Measurements from ENCODE around the gene PLA2G2F.

PLA2G2F gene

GRCh38 chr1:20115479-20115878 lies 23.6 kb upstream of the PLA2G2F start:
- Mint-ChIP-seq H3K27ac (no peak overlapping the region), H3K36me3 (ENCODE audit: low read depth) (no peaks in the 10 kb centered on the region), H3K4me3 (no peak overlapping the region), H3K27me3 (ENCODE audit: low read depth) (peaks cover 19% of the 10 kb centered on the region), H3K4me1 (no peaks in the 10 kb centered on the region), H3K9me3 (no peaks in the 10 kb centered on the region)
- no peak for TF ChIP-seq CTCF (IDR thresholded peaks at IDR 0.05; ENCODE audit: unreplicated experiment in 3 of 3)

- no peak for TF ChIP-seq CTCF (IDR thresholded peaks at IDR 0.05; ENCODE audit: unreplicated experiment in 3 of 3)
- peaks cover 19% of the 10 kb centered on the region for H3K27me3 Mint-ChIP-seq (ENCODE audit: low read depth)
These were observed 23.2 kb upstream of the PLA2G2F start for GRCh38 chr1:20115916-20116315.

GRCh38 chr1:20117236-20117635 lies 21.9 kb upstream of the PLA2G2F start:
- Mint-ChIP-seq H3K36me3 (ENCODE audit: low read depth) (no peaks in the 10 kb centered on the region), H3K4me3 (no peak overlapping the region), H3K27ac (no peak overlapping the region), H3K27me3 (ENCODE audit: low read depth) (peaks cover 30% of the 10 kb centered on the region), H3K9me3 (no peaks in the 10 kb centered on the region), H3K4me1 (no peaks in the 10 kb centered on the region)
- TF ChIP-seq CTCF (IDR thresholded peaks at IDR 0.05; ENCODE audit: unreplicated experiment in 3 of 3), result no peak

More at GRCh38 chr1:20115916-20116315, 23.2 kb upstream of the PLA2G2F start:
- H3K27ac Mint-ChIP-seq, result no peak overlapping the region
- H3K4me3 Mint-ChIP-seq, result no peak overlapping the region
- no peaks in the 10 kb centered on the region for H3K36me3 Mint-ChIP-seq (ENCODE audit: low read depth)
- no peaks in the 10 kb centered on the region for H3K4me1 Mint-ChIP-seq
- H3K9me3 Mint-ChIP-seq, result no peaks in the 10 kb centered on the region

GRCh38 chr1:20119347-20119746 lies 19.8 kb upstream of the PLA2G2F start, which contains the start of gene PLA2G2D:
Gene PLA2G2D (minus strand): TSS chr1:20119536. CDS start chr1:20119498, 38 bp downstream.
- H3K4me3 Mint-ChIP-seq, result no peak within 1 kb of the TSS
- no peaks in the 10 kb centered on the region for H3K36me3 Mint-ChIP-seq (ENCODE audit: low read depth)
- no peak for TF ChIP-seq CTCF (IDR thresholded peaks at IDR 0.05; ENCODE audit: unreplicated experiment in 3 of 3)
- H3K27ac Mint-ChIP-seq, result no peak within 1 kb of the TSS
- no peaks in the 10 kb centered on the region for H3K4me1 Mint-ChIP-seq
- H3K27me3 Mint-ChIP-seq (ENCODE audit: low read depth), result peaks cover 40% of the 10 kb centered on the region
- no peaks in the 10 kb centered on the region for H3K9me3 Mint-ChIP-seq

GRCh38 chr1:20120796-20121195 lies 18.3 kb upstream of the PLA2G2F start:
- Mint-ChIP-seq H3K36me3 (ENCODE audit: low read depth) (no peaks in the 10 kb centered on the region), H3K27me3 (ENCODE audit: low read depth) (peaks cover 43% of the 10 kb centered on the region), H3K27ac (no peak overlapping the region), H3K4me3 (no peak overlapping the region), H3K9me3 (no peaks in the 10 kb centered on the region), H3K4me1 (no peaks in the 10 kb centered on the region)
- no peak for TF ChIP-seq CTCF (IDR thresholded peaks at IDR 0.05; ENCODE audit: unreplicated experiment in 3 of 3)

GRCh38 chr1:20123722-20124455 lies 15.2 kb upstream of the PLA2G2F start:
- Mint-ChIP-seq H3K4me3 (no peak overlapping the region), H3K27me3 (ENCODE audit: low read depth) (peaks cover 41% of the 10 kb centered on the region), H3K4me1 (peaks cover 7% of the 10 kb centered on the region), H3K36me3 (ENCODE audit: low read depth) (no peaks in the 10 kb centered on the region), H3K9me3 (peaks cover 12% of the 10 kb centered on the region), H3K27ac (no peak overlapping the region)
- TF ChIP-seq CTCF (IDR thresholded peaks at IDR 0.05; ENCODE audit: unreplicated experiment in 3 of 3), result no peak

Measured in nephron (organoid).